22Rv1 (cell line): ENCODE measurements around the gene ZNF883.

ENCODE experiments used
- CTCF ChIP-seq: fragments of 450-650 bp; IDR thresholded peaks from 2 replicates; pipeline ENCODE4 v1.5.1; 2017; ENCODE audit warnings: mild to moderate bottlenecking
- ZFX ChIP-seq: fragments of 450-650 bp; IDR thresholded peaks from 2 replicates; pipeline ENCODE4 v1.6.1; 2017; ENCODE audit warnings: antibody characterized with exemption, borderline replicate concordance

GRCh38 chr9:112945620-112946208 lies 66.3 kb downstream of the ZNF883 start:
- peak; percentile 82 for TF ChIP-seq CTCF
- no peak for TF ChIP-seq ZFX
